Heart left ventricle (tissue), 16 donors: ENCODE results near the gene BDNF. TPM values are rescaled to one million over a fixed set of nuclear protein-coding genes. Genes with fewer than 3 reads are reported as not detected.

Experiments used
- ATAC-seq, 4 donors: fragments of 200-7000 bp; cut with Tn5 transposase; one replicate each; pipeline ENCODE4 v1.9.1; 2020 to 2022; ENCODE audit warnings: moderate library complexity in 4 of 4, mild to moderate bottlenecking in 3 of 4, moderate number of reproducible peaks in 1 of 4
- DNase-seq, 5 donors: peaks; one replicate each; pipeline ENCODE4 v3.0.0-alpha.2; 2020
- H3K27ac ChIP-seq, 12 donors: fragments of 200-600 bp; sonication (generic) in 4 of 12; one replicate each; pipeline versions ENCODE4 v1.5.0 to v1.8.0; 2016 to 2022; ENCODE audit warnings: mild to moderate bottlenecking in 2 of 12
- H3K27me3 ChIP-seq, 9 donors: fragments of 200-600 bp; sonication (generic) in 2 of 9; one replicate each; pipeline versions ENCODE4 v1.5.1 to v1.8.0; 2016 to 2022; ENCODE audit warnings: mild to moderate bottlenecking in 3 of 9
- H3K36me3 ChIP-seq, 9 donors: fragments of 200-600 bp; sonication (generic) in 2 of 9; one replicate each; pipeline versions ENCODE4 v1.5.0 to v1.8.0; 2018 to 2022; ENCODE audit warnings: mild to moderate bottlenecking in 2 of 9
- H3K4me1 ChIP-seq, 12 donors: fragments of 200-600 bp; sonication (generic) in 4 of 12; one replicate each; pipeline versions ENCODE4 v1.5.0 to v1.8.0; 2016 to 2022; ENCODE audit warnings: mild to moderate bottlenecking in 3 of 12
- H3K4me3 ChIP-seq, 12 donors: fragments of 200-600 bp; sonication (generic) in 4 of 12; one replicate each; pipeline versions ENCODE4 v1.5.0 to v1.8.0; 2017 to 2022; ENCODE audit warnings: mild to moderate bottlenecking in 9 of 12, moderate library complexity in 4 of 12
- H3K9me3 ChIP-seq, 12 donors: fragments of 200-600 bp; sonication (generic) in 4 of 12; one replicate each; pipeline versions ENCODE4 v1.5.0 to v1.8.0; 2016 to 2022; ENCODE audit warnings: mild to moderate bottlenecking in 1 of 12
- POLR2A ChIP-seq, 2 donors: fragments of 450-650 bp; IDR thresholded peaks; one replicate each; pipeline ENCODE4 v1.6.1; 2017; ENCODE audit warnings: antibody characterized with exemption in 2 of 2, mild to moderate bottlenecking in 2 of 2, moderate library complexity in 2 of 2
- WGBS, 4 donors: extraction: QIAGEN DNeasy Blood & Tissue Kit in 2 of 4; methylation state at CpG; one replicate each; pipeline versions ENCODE4 v1.1.5 to v1.1.7; 2013 to 2018; 5-methylcytosine and 5-hydroxymethylcytosine counted together
- intact Hi-C, 10 donors: fragments of 100-400 bp; cut with DNase I; formaldehyde crosslinking; loops; one replicate each; pipeline versions ENCODE4 v1.11.1 to v1.14.2; 2022
- polyA plus RNA-seq, 2 donors: library from polyadenylated mRNA; stranded (reverse); fragments of 200-250 nt; gene quantifications; one replicate each; pipeline ENCODE4 v1.2.3, GENCODE V29; 2013
- total RNA-seq, 9 donors: library from RNA; depleted of rRNA in 2 of 9; stranded (reverse); fragments of >200 nt in 2 of 9; fragmentation: NEBNext Ultra II Directional in 3 of 9; extraction: Animal tissue kit (Norgen Biotek cat#: 25700) in 3 of 9; gene quantifications; one replicate each; pipeline versions ENCODE4 v1.1.0 to v1.2.4, GENCODE V29; 2016 to 2023
- TF ChIP-seq, protein P1 (sequence below), 12 donors: fragments of 200-600 bp; sonication (generic) in 4 of 12; IDR thresholded peaks; one replicate each; pipeline versions ENCODE4 v1.5.0 to v1.8.0; 2018 to 2022; ENCODE audit warnings: antibody characterized with exemption in 12 of 12, mild to moderate bottlenecking in 5 of 12
- donor health status: ischemic (EF 13 %, LVEDD 7.1; RV severe dilation, severe dysfunction).
- donor health status: healthy with polysubstance abuse.
- donor health status: DM: no; HTN: yes; CAD: no.
- donor health status: DM: no; HTN: no; CAD: no.
- donor health status: ischemic (EF 25% LVEDD 6.9; RV normal size, moderate dysfunction).
- donor health status: ischemic (EF 25% LVEDD 5.7; RV mildly dilated, moderate dysfunction).
- donor health status: healthy.
- donor health status: DM: yes; HTN: yes; CAD: no.
- donor health status: ischemic (EF 35%, LVEDD 5.7; RV mildly dilated, moderate dysfunction).
- donor health status: nonischemic (EF 11% LVEDD 7.7; RV severe dilation, severe dysfunction).
- donor health status: DM: yes; HTN: yes; CAD: no.
- donor health status: PGD.
- donor health status: ischemic (EF 29% LVEDD 5.4; RV normal size, mild dysfunction).
- donor health status: nonischemic (EF 23%, LVEDD 6.1; RV moderate dilation, normal function).

The BDNF gene
- total and polyA plus RNA-seq, 11 donors = 0.93 to 8.5 (median 3.1) TPM

GRCh38 chr11:27726981-27727380 lies 26.7 kb upstream of the BDNF start:
- Histone ChIP-seq H3K36me3 (no peaks in the 10 kb centered on the region), H3K4me1 (peaks cover 0 to 11% (median 5%) of the 10 kb centered on the region in 12 donors), H3K27ac (no peak overlapping the region), H3K27me3 (peaks cover 12 to 39% (median 25%) of the 10 kb centered on the region in 9 donors), H3K4me3 (no peak overlapping the region), H3K9me3 (no peaks in the 10 kb centered on the region)
- 60 to 77% (median 66%) methylated on average over 1 of the region's 1 CpG for WGBS, 4 donors
- intact Hi-C loops = no loop called here
- no peak for DNase-seq
- no peak for ATAC-seq
- TF ChIP-seq, protein P1, sequence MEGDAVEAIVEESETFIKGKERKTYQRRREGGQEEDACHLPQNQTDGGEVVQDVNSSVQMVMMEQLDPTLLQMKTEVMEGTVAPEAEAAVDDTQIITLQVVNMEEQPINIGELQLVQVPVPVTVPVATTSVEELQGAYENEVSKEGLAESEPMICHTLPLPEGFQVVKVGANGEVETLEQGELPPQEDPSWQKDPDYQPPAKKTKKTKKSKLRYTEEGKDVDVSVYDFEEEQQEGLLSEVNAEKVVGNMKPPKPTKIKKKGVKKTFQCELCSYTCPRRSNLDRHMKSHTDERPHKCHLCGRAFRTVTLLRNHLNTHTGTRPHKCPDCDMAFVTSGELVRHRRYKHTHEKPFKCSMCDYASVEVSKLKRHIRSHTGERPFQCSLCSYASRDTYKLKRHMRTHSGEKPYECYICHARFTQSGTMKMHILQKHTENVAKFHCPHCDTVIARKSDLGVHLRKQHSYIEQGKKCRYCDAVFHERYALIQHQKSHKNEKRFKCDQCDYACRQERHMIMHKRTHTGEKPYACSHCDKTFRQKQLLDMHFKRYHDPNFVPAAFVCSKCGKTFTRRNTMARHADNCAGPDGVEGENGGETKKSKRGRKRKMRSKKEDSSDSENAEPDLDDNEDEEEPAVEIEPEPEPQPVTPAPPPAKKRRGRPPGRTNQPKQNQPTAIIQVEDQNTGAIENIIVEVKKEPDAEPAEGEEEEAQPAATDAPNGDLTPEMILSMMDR (IDR thresholded peaks at IDR 0.05) = no peak
- no peak for TF ChIP-seq POLR2A (IDR thresholded peaks at IDR 0.05)

- intact Hi-C loops = no loop called here
- TF ChIP-seq, protein P1 (IDR thresholded peaks at IDR 0.05) = no peak
- no peak for TF ChIP-seq POLR2A (IDR thresholded peaks at IDR 0.05)
- no peak for DNase-seq
- H3K9me3 ChIP-seq = no peaks in the 10 kb centered on the region
- H3K36me3 ChIP-seq = no peaks in the 10 kb centered on the region
- H3K27ac ChIP-seq = no peak overlapping the region
- no peak overlapping the region for H3K4me3 ChIP-seq
- ATAC-seq = no peak
- 79 to 92% (median 82%) methylated on average over 1 of the region's 1 CpG for WGBS, 4 donors
- peaks cover 23 to 72% (median 53%) of the 10 kb centered on the region in 9 donors for H3K27me3 ChIP-seq
- peaks cover 0 to 27% (median 5%) of the 10 kb centered on the region in 12 donors for H3K4me1 ChIP-seq
Measured at GRCh38 chr11:27723687-27724086, 23.4 kb upstream of the BDNF start.

DNA sequence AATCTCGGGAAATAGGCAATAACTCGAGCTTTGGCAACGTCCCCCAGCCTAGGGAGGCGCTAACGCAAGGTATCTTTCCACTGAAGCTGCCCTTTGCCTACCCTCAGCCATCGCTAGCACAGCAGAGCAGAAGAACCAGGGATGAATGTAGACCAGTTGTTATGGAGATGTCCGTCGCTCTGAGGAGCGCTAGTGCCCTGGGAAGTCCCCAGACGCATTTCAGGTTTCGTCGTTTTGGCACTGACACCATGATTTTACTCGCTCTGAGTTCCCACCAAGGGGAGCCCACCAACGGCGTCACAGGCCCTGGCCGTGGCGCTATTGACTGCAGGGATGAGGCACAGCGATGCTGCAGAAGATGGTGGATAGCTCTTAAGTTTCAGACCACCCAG lies 22.7 kb upstream of the BDNF start:
- Histone ChIP-seq H3K27me3 (peaks cover 23 to 74% (median 53%) of the 10 kb centered on the region in 9 donors), H3K4me1 (peaks cover 0 to 33% (median 5%) of the 10 kb centered on the region in 12 donors), H3K27ac (no peak overlapping the region), H3K36me3 (no peaks in the 10 kb centered on the region), H3K4me3 (peak overlapping the region in 10 of 12 donors; percentile 16 to 53 (median 43)), H3K9me3 (no peaks in the 10 kb centered on the region)
- TF ChIP-seq, protein P1 (IDR thresholded peaks at IDR 0.05) = no peak
- no peak for TF ChIP-seq POLR2A (IDR thresholded peaks at IDR 0.05)
- intact Hi-C loops = no loop called here
- 0 to 3% (median 2%) methylated on average over 15 to 18 of the region's 18 CpGs for WGBS, 4 donors
- ATAC-seq (no peak), DNase-seq (no peak)

GRCh38 chr11:27722117-27722952 lies 22.1 kb upstream of the BDNF start:
- Histone ChIP-seq H3K4me1 (peaks cover 0 to 34% (median 5%) of the 10 kb centered on the region in 12 donors), H3K27ac (no peak overlapping the region), H3K27me3 (peaks cover 23 to 76% (median 56%) of the 10 kb centered on the region in 9 donors), H3K4me3 (peak overlapping the region; percentile 13 to 53 (median 41)), H3K36me3 (no peaks in the 10 kb centered on the region), H3K9me3 (no peaks in the 10 kb centered on the region)
- TF ChIP-seq, protein P1 (IDR thresholded peaks at IDR 0.05) = no peak
- TF ChIP-seq POLR2A (IDR thresholded peaks at IDR 0.05) = no peak
- DNase-seq = no peak
- ATAC-seq = no peak
- intact Hi-C loops = no loop called here
- 1 to 2% (median 2%) methylated on average over 44 to 60 of the region's 60 CpGs for WGBS, 4 donors
